Esophagus squamous epithelium (tissue), 5 donors: Measurements from ENCODE around the gene GNAI2. TPM values are rescaled to one million over a fixed set of nuclear protein-coding genes. Genes with fewer than 3 reads are reported as not detected.

Experiments used
- DNase-seq: peaks from one replicate; lab custom pipeline; 2025; lab: John Stamatoyannopoulos, UW
- H3K27ac ChIP-seq, 4 donors: fragments of 200-600 bp; sonication (generic); one replicate each; pipeline ENCODE4 v1.5.1; 2016 to 2019; ENCODE audit warnings: mild to moderate bottlenecking in 1 of 4
- H3K27me3 ChIP-seq, 4 donors: fragments of 200-600 bp; sonication (generic); 1 replicate in 3 of 4; 2 replicates in 1 of 4; pipeline versions ENCODE4 v1.5.1 to v1.6.0; 2017 to 2021; ENCODE audit warnings: antibody characterized with exemption in 1 of 4
- H3K36me3 ChIP-seq, 3 donors: fragments of 200-600 bp; sonication (generic); one replicate each; pipeline ENCODE4 v1.5.1; 2016 to 2019
- H3K4me1 ChIP-seq, 3 donors: fragments of 200-600 bp; sonication (generic); one replicate each; pipeline ENCODE4 v1.5.1; 2017 to 2019
- H3K4me3 ChIP-seq, 4 donors: fragments of 200-600 bp; sonication (generic); 1 replicate in 3 of 4; 2 replicates in 1 of 4; pipeline ENCODE4 v1.5.1; 2016 to 2019; ENCODE audit warnings: mild to moderate bottlenecking in 2 of 4, moderate library complexity in 1 of 4
- H3K9me3 ChIP-seq, 3 donors: fragments of 200-600 bp; sonication (generic); one replicate each; pipeline ENCODE4 v1.5.1; 2016 to 2019
- POLR2A ChIP-seq, 4 donors: fragments of 450-650 bp; IDR thresholded peaks; one replicate each; pipeline ENCODE4 v1.6.1; 2017; ENCODE audit warnings: antibody characterized with exemption in 4 of 4, mild to moderate bottlenecking in 4 of 4, moderate library complexity in 3 of 4
- WGBS, 2 donors: methylation state at CpG; one replicate each; pipeline ENCODE4 v1.1.5; 2018; 5-methylcytosine and 5-hydroxymethylcytosine counted together
- intact Hi-C: fragments of 100-400 bp; cut with DNase I; formaldehyde crosslinking; loops from one replicate; pipeline ENCODE4 v1.15.0; 2022
- total RNA-seq, 4 donors: library from RNA; depleted of rRNA; stranded (reverse); fragments of >200 nt; gene quantifications; one replicate each; pipeline ENCODE4 v1.1.0, GENCODE V29; 2016
- TF ChIP-seq, protein P1 (sequence below), 6 experiments: fragments of 450-650 bp in 4 of 6; fragments of 200-600 bp in 2 of 6; sonication (generic) in 2 of 6; IDR thresholded peaks; one replicate each; pipeline ENCODE4 v1.5.1; 2016 to 2019; ENCODE audit warnings: antibody characterized with exemption in 6 of 6, mild to moderate bottlenecking in 4 of 6, moderate library complexity in 4 of 6
- donor health status: DM: yes; HTN: yes; CAD: no.

Gene GNAI2
- total RNA-seq, 4 donors from 2014 or later: 39.8 to 122 (median 76.5) TPM

DNA sequence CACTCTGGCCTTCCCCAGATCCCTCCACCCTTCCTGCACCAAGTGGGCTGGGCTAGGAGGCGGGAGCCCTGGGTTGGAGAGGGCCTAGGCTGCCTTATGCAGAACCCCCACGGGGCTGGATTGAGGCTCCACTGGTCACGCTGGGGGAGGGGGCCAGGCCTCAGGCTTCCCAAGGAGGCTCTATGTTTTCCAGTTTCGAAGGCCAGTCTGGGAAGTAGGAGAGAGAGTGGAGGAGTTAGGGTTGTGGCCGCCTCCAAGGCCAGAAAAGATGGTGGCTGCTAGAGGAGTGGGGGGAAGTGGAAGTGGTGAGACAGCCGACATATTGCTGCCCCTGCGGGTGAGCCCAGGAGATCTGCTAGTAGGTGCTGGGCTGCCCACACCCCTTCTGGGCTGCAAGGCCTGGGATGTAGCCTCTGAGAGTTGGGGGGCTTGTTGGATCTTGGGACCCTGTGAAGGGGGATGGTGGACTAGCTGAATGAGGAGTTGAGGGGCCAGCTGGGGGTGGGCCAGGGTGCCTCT lies 1.2 kb downstream of the GNAI2 start:
- intact Hi-C loops: no loop called here
- peak overlapping the region; percentile 90 to 98 (median 96) for H3K27ac ChIP-seq

DNA sequence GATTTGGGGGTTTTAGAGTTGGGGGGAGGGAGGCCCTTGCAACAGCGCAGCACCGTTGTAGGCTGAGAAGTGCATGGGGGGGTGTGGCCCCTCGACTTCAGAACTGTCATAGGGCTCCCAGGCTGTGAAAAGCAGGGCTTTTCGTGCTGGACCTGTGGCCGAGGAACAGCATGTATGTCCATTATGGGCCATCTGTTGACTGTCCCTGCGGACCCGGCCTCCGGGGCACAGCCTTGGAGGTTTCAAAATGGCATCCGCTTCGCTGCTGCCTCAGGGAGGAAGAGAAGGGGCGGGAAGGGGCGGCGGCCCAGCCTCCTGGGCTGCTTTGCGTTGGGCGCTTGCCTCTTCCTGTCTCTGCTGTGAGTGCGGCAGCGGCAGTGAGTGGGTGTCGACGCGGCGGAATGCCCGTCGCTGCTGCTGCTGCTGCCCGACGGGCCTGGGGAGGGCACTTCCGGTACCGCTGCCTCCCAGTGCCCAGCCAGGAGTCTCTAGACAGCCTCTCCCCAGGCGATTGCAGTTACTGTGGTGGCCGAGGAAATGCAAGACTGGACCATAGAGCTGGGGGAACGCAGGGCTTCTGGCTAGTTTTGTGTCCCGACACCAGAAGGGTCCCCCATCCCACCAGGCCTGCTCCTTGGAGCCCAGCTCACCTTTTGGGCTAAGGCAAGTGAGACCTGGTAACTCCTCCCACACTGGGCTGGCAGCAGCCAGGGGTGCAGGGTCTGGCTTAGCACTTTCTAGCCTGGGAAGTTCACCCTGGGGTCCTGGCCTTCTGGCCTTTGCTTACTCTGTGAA lies 1.9 kb downstream of the GNAI2 start:
- peak; percentile 65 for DNase-seq
- intact Hi-C loops: no loop called here
- Histone ChIP-seq H3K9me3 (no peaks in the 10 kb centered on the region), H3K27ac (peak overlapping the region; percentile 90 to 98 (median 96)), H3K36me3 (no peaks in the 10 kb centered on the region), H3K4me3 (peak overlapping the region; percentile 74 to 96 (median 88)), H3K27me3 (no peaks in the 10 kb centered on the region), H3K4me1 (peaks cover 54 to 82% (median 57%) of the 10 kb centered on the region in 3 donors)
- 0 to 20% methylated on average over 1 of the region's 31 CpGs for WGBS, 2 donors
- peak in 3 of 4 donors; percentile 57 to 81 (median 67) for TF ChIP-seq POLR2A (IDR thresholded peaks at IDR 0.05)
- TF ChIP-seq, protein P1, sequence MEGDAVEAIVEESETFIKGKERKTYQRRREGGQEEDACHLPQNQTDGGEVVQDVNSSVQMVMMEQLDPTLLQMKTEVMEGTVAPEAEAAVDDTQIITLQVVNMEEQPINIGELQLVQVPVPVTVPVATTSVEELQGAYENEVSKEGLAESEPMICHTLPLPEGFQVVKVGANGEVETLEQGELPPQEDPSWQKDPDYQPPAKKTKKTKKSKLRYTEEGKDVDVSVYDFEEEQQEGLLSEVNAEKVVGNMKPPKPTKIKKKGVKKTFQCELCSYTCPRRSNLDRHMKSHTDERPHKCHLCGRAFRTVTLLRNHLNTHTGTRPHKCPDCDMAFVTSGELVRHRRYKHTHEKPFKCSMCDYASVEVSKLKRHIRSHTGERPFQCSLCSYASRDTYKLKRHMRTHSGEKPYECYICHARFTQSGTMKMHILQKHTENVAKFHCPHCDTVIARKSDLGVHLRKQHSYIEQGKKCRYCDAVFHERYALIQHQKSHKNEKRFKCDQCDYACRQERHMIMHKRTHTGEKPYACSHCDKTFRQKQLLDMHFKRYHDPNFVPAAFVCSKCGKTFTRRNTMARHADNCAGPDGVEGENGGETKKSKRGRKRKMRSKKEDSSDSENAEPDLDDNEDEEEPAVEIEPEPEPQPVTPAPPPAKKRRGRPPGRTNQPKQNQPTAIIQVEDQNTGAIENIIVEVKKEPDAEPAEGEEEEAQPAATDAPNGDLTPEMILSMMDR (IDR thresholded peaks at IDR 0.05): no peak

More for the DNA sequence above, 1.2 kb downstream of the GNAI2 start:
- TF ChIP-seq, protein P1 (IDR thresholded peaks at IDR 0.05): no peak
- no peak for TF ChIP-seq POLR2A (IDR thresholded peaks at IDR 0.05)
- WGBS, 2 donors: 0% methylated on average over 3 to 4 of the region's 7 CpGs
- H3K27me3 ChIP-seq: no peaks in the 10 kb centered on the region
- H3K4me1 ChIP-seq: peaks cover 47 to 74% (median 49%) of the 10 kb centered on the region in 3 donors
- H3K36me3 ChIP-seq: no peaks in the 10 kb centered on the region
- H3K9me3 ChIP-seq: no peaks in the 10 kb centered on the region
- H3K4me3 ChIP-seq: peak overlapping the region; percentile 74 to 96 (median 88)
- no peak for DNase-seq

DNA sequence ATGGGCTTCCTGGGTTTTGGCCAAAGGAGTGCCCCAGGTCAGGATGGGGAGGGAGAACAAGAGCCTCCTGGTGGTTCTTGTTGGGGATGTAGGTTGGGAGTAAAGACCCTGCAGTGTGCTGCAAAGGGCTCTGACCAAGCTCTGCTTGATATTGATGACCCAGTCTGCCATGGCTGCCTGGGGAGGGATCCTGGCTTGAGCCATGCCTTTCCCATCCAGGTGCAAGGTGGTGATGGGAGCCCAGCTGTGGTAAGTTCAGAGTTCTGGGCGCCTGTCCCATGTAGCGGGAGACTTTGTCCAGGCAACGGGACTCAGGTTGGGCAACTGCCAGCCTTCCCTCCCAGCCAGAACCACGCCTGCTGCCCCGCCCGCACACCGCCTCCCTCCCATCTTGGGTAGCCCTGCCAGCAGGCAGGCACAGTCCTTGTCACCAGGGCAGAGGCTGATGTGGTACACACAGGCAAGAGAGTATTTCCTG lies 2.6 kb downstream of the GNAI2 start:
- intact Hi-C loops: no loop called here
- no CpG with 5 or more reads among the region's 7 CpGs for WGBS, 2 donors
- TF ChIP-seq POLR2A (IDR thresholded peaks at IDR 0.05): peak in 1 of 4 donors; percentile 14
- TF ChIP-seq, protein P1 (IDR thresholded peaks at IDR 0.05): no peak
- H3K36me3 ChIP-seq: no peaks in the 10 kb centered on the region
- H3K27ac ChIP-seq: peak overlapping the region; percentile 90 to 98 (median 96)
- peak overlapping the region; percentile 74 to 96 (median 88) for H3K4me3 ChIP-seq
- no peak for DNase-seq
- H3K27me3 ChIP-seq: no peaks in the 10 kb centered on the region
- peaks cover 61 to 88% (median 63%) of the 10 kb centered on the region in 3 donors for H3K4me1 ChIP-seq
- H3K9me3 ChIP-seq: no peaks in the 10 kb centered on the region

DNA sequence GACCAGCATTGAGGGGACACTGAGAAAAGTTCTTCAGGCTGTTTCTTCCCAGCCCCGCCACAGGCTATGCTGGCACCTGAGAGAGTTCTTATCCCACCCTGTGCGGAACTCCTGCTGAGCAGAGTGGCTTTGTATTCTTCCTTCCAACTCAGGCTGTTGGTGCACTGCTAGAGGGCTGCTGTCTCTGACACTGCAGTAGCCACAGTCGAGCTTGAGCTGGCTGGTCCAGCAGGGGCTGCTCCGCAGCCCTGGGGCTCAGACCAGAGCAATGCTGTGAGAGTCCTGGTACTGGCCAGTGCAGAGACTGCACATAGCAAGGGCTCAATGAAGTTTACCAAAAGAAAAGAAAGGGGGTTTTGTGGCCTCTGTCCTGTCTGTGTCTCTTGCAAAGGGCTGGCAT lies 3.6 kb downstream of the GNAI2 start:
- intact Hi-C loops: no loop called here
- Histone ChIP-seq H3K4me3 (peak overlapping the region in 2 of 4 donors; percentile 84 to 91), H3K36me3 (peaks cover 0 to 5% (median 0%) of the 10 kb centered on the region in 3 donors), H3K9me3 (no peaks in the 10 kb centered on the region), H3K4me1 (peaks cover 62 to 93% (median 72%) of the 10 kb centered on the region in 3 donors), H3K27ac (peak overlapping the region; percentile 12 to 98 (median 94)), H3K27me3 (no peaks in the 10 kb centered on the region)
- TF ChIP-seq, protein P1 (IDR thresholded peaks at IDR 0.05): no peak
- no peak for TF ChIP-seq POLR2A (IDR thresholded peaks at IDR 0.05)
- 53 to 100% methylated on average over 2 to 3 of the region's 4 CpGs for WGBS, 2 donors
- DNase-seq: no peak

DNA sequence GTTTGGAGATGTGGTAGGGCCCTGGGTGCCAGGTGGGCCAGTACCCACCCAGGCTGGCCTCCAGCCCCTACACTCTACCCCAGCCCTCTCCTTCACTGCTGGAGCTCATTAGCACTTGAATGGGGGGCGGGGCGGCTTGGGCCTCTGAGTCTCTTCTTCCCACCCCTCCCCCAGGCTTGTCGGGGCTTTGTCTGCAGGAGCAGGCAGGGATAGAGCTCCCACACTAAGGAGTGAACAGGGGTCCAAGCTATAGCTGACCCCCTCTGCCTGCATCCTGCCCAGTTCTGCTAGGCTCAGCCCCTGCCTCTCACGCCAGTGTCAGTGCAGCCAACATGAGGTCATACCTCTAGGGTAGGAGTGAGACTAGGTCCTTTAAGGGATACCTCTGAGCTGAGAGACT lies 5.2 kb downstream of the GNAI2 start:
- peak overlapping the region; percentile 54 to 97 (median 92) for H3K27ac ChIP-seq
- H3K36me3 ChIP-seq: peaks cover 0 to 5% (median 0%) of the 10 kb centered on the region in 3 donors
- no peaks in the 10 kb centered on the region for H3K27me3 ChIP-seq
- H3K9me3 ChIP-seq: no peaks in the 10 kb centered on the region
- intact Hi-C loops: no loop called here
- no peak for DNase-seq
- peaks cover 73 to 99% (median 79%) of the 10 kb centered on the region in 3 donors for H3K4me1 ChIP-seq
- TF ChIP-seq, protein P1 (IDR thresholded peaks at IDR 0.05): no peak
- TF ChIP-seq POLR2A (IDR thresholded peaks at IDR 0.05): no peak
- whole genome bisulfite sequencing, 2 donors: no CpG with 5 or more reads among the region's 4 CpGs
- peak overlapping the region in 1 of 4 donors; percentile 33 for H3K4me3 ChIP-seq
